ENCODE results near the gene MBD1.
A peak's percentile ranks its signal among the peaks of the same experiment; 100 is the strongest.
"Not testable (repeated sequence)": the region's sequence is repeated elsewhere in the genome, so short reads cannot be mapped to it uniquely, and the experiment has no call there.

The MBD1 gene

GRCh38 chr18:50272568-50272967, 8.8 kb downstream of the MBD1 start:
- no peak for DNase-seq

GRCh38 chr18:50268022-50268747, 13.1 kb downstream of the MBD1 start:
- no peak for DNase-seq

GRCh38 chr18:50266248-50266704, 15.0 kb downstream of the MBD1 start, which contains the start of gene CFAP53:
Gene CFAP53, minus strand, starts transcription at chr18:50266495. Its CDS starts 91 bp downstream, at chr18:50266404.
- DNase-seq, result peak; percentile 65

DNA sequence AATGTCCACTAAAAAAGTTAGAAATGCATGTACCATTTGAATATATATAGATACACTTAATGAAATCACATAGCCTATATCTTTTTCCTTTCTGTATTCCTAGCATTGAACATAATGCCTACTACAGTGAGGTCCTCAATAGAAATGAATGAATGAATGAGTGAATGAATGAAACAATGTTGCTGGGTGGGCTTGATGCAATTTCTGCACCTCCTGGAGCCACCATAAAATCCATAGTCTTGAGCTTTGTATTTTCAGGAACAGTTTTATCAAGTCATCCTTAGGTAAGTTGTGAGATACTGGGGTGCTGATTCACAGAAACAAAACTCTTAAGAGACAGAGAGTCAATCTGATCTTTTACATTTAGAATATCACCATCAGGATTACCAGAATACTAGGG, 18.3 kb downstream of the MBD1 start:
- DNase-seq, result no peak

DNA sequence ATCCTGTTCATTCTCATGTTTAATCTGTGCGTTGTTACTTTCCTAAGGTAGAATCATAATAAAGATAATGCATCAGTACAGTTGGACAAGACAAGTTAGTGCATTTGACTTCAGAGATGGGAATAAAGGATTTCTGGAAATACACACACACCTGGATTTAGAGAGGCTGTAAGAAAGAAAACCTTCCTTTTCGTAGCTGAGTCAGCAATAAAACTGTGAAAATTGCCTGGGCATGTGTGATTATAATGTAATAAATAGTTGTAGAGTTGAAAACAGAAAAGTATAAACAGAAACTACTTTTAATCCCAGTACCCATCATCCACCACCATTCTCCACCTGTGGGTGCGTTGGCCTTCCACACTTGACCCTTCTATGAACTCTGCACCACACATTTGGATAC, 30.4 kb downstream of the MBD1 start:
- DNase-seq, result no peak

DNA sequence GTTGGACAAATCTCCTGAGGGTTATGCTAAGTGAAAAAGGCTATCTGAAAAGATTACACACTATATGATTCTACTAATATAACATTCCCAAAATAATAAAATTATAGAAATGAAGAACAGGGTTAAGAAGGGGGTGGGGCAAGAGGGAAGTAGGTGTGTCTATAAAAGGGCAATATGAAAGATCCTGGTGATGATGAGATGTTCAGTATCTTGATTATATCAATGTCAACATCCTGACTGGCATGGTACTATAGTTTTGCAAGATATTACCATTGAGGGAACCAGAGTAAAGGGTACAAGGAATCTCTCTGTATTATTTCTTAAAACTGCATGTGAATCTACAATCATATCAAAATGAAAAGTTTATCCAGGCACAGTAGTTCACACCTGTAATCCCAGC, 31.7 kb downstream of the MBD1 start:
- DNase-seq, result no peak

DNA sequence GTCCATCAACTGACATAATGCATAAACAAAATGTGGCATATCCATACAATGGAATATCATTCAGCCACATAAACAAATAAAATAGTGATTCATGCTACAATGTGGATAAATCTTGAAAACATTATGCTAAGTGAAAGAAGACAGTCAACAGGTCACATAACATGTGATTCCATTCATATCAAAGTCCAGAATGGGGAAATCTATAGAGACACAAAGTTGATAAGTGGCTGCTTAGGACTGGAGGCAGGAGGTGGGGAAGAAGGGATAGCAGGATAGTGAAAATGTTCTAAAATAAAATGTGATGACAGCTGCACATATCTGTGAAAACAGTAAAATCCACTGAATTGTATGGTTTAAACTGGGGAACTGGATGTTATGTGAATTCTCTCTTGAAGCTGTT, 33.8 kb downstream of the MBD1 start:
- no peak for DNase-seq

DNA sequence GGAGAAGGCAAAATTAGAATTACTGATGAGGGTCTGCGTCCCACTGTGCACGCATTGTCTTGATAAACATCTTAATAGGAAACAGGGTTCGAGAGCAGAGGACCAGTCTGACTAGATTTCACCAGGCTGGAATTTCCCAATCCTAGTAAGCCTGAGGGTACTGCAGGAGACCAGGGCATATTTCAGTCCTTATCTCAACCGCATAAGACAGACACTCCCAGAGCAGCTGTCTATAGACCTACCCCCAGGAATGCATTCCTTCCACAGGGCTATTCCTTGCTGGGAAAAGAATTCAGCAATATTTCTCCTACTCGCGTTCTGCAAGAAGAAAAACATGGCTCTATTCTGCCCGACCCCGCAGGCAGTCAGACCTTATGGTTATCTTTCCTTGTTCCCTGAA, 39.6 kb downstream of the MBD1 start:
- not testable (repeated sequence) for DNase-seq

DNA sequence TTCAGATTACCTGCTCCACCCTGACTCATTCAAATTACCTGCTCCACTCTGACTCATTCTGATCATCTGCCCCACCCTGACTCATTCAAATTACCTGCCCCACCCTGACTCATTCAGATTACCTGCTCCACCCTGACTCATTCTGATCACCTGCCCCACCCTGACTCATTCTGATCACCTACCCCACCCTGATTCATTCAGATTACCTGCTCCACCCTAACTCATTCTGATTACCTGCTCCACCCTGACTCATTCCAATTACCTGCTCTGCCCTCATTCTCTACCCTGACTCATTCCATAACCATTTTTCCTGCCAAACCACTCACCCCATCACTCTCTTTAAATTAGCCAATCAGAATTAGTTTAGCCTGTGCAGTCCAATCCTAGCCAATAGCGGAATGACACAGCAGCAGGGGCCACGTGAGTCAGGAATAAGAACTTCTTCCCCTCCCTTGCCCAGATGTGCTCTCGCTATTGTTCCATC, 41.2 kb downstream of the MBD1 start:
- DNase-seq, result no peak

DNA sequence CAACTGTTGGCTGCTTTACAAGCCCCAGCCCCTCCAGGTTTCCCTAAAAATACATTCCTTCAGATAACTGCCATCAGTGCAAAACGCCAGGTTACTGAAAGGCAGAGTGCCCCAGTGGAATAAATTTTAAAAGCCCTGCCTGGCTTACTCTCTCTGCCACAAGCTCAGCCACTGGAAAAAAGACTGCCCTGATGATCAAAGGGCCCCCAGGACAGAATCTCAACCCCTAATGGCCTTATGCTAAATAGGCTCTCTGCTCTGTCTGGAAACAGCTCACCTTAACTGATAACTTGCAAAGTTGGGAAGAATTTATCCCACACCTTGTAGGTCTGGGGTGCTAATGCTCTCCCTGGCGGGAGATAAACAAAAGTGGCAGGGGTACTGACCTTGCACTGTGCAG, 48.9 kb downstream of the MBD1 start:
- DNase-seq, result no peak

DNA sequence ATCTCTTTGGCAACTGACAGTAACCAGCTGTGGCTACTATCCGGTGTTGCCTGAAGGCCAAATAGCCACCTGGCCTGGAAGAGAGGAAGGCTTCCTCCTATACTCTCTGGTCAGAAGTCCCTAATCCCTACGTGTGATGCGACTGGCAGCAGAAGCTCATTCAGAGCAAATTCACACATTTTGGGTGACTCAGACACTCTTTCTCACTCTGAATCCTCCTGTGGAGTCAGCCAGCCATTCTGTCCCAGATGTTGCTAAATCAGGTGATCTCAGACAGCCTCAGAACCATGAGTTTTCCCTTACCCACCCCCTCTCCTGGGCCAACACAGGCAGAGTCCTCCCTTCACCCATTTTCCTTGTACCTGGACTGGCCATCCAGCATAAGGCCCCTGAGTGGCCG, 49.7 kb downstream of the MBD1 start:
- DNase-seq, result no peak

- DNase-seq, result not testable (repeated sequence)
Measured at GRCh38 chr18:50220249-50220648, 61.1 kb downstream of the MBD1 start.
